Sigmoid colon (tissue), 7 donors: Measurements from ENCODE around the gene IRS2. TPM values are rescaled to one million over a fixed set of nuclear protein-coding genes. Genes with fewer than 3 reads are reported as not detected.

Experiments
- DNase-seq: peaks from one replicate; pipeline ENCODE4 v3.0.0-alpha.2; 2019
- H3K27ac ChIP-seq, 4 donors: fragments of 200-600 bp; sonication (generic); one replicate each; pipeline ENCODE4 v1.5.1; 2016 to 2019; ENCODE audit warnings: mild to moderate bottlenecking in 1 of 4
- H3K27me3 ChIP-seq, 3 donors: fragments of 200-600 bp; sonication (generic); one replicate each; pipeline ENCODE4 v1.5.1; 2019; ENCODE audit warnings: mild to moderate bottlenecking in 1 of 3
- H3K36me3 ChIP-seq, 4 donors: fragments of 200-600 bp; sonication (generic); one replicate each; pipeline ENCODE4 v1.5.1; 2016 to 2019
- H3K4me1 ChIP-seq, 4 donors: fragments of 200-600 bp; sonication (generic); one replicate each; pipeline ENCODE4 v1.5.1; 2017 to 2019
- H3K4me3 ChIP-seq, 4 donors: fragments of 200-600 bp; sonication (generic); one replicate each; pipeline ENCODE4 v1.5.1; 2017 to 2019; ENCODE audit warnings: mild to moderate bottlenecking in 2 of 4, moderate library complexity in 1 of 4
- H3K9me3 ChIP-seq, 4 donors: fragments of 200-600 bp in 3 of 4; sonication (generic) in 3 of 4; one replicate each; pipeline versions ENCODE4 v1.5.1 to v1.6.1; 2013 to 2019
- EP300 ChIP-seq, 4 donors: sonication (generic); formaldehyde crosslinking; IDR thresholded peaks; one replicate each; pipeline ENCODE4 v1.6.1; 2017; ENCODE audit warnings: antibody characterized with exemption in 4 of 4
- POLR2A ChIP-seq, 2 donors: fragments of 450-650 bp; IDR thresholded peaks; one replicate each; pipeline ENCODE4 v1.6.1; 2016; ENCODE audit warnings: antibody characterized with exemption in 2 of 2, mild to moderate bottlenecking in 2 of 2, moderate library complexity in 2 of 2
- POLR2AphosphoS5 ChIP-seq, 4 donors: sonication (generic); formaldehyde crosslinking; IDR thresholded peaks; one replicate each; pipeline ENCODE4 v1.6.1; 2017; ENCODE audit warnings: antibody characterized with exemption in 4 of 4
- WGBS, 2 donors: extraction: QIAGEN DNeasy Blood & Tissue Kit; methylation state at CpG; one replicate each; pipeline ENCODE4 v1.1.7; 2013; 5-methylcytosine and 5-hydroxymethylcytosine counted together
- intact Hi-C: fragments of 100-400 bp; cut with DNase I; formaldehyde crosslinking; loops from one replicate; pipeline ENCODE4 v1.15.1; 2023
- polyA plus RNA-seq, 3 donors: library from polyadenylated mRNA; stranded (reverse); fragments of 200-250 nt; gene quantifications; one replicate each; pipeline ENCODE4 v1.2.3, GENCODE V29; 2013
- total RNA-seq, 4 donors: library from RNA; depleted of rRNA; stranded (reverse); fragments of >200 nt; gene quantifications; one replicate each; pipeline ENCODE4 v1.1.0, GENCODE V29; 2016
- TF ChIP-seq, protein P1 (sequence below), 4 experiments: fragments of 450-650 bp in 3 of 4; fragments of 200-600 bp in 1 of 4; IDR thresholded peaks; one replicate each; pipeline ENCODE4 v1.5.1; 2016 to 2019; ENCODE audit warnings: antibody characterized with exemption in 4 of 4, mild to moderate bottlenecking in 3 of 4, moderate library complexity in 2 of 4
- donor health status: healthy with polysubstance abuse.
- donor health status: Bipolar disorder and iron deficiency.
- donor health status: healthy.

The IRS2 gene
- total and polyA plus RNA-seq, 7 donors, result 3.6 to 21.9 (median 15.3) TPM

GRCh38 chr13:109719962-109720646 is 66.3 kb downstream of the IRS2 start:
- TF ChIP-seq, protein P1, sequence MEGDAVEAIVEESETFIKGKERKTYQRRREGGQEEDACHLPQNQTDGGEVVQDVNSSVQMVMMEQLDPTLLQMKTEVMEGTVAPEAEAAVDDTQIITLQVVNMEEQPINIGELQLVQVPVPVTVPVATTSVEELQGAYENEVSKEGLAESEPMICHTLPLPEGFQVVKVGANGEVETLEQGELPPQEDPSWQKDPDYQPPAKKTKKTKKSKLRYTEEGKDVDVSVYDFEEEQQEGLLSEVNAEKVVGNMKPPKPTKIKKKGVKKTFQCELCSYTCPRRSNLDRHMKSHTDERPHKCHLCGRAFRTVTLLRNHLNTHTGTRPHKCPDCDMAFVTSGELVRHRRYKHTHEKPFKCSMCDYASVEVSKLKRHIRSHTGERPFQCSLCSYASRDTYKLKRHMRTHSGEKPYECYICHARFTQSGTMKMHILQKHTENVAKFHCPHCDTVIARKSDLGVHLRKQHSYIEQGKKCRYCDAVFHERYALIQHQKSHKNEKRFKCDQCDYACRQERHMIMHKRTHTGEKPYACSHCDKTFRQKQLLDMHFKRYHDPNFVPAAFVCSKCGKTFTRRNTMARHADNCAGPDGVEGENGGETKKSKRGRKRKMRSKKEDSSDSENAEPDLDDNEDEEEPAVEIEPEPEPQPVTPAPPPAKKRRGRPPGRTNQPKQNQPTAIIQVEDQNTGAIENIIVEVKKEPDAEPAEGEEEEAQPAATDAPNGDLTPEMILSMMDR (IDR thresholded peaks at IDR 0.05), result no peak
- TF ChIP-seq POLR2AphosphoS5 (IDR thresholded peaks at IDR 0.05) (no peak), EP300 (IDR thresholded peaks at IDR 0.05) (no peak), POLR2A (IDR thresholded peaks at IDR 0.05) (no peak)
- Histone ChIP-seq H3K4me1 (no peaks in the 10 kb centered on the region), H3K4me3 (no peak overlapping the region), H3K27me3 (no peaks in the 10 kb centered on the region), H3K36me3 (no peaks in the 10 kb centered on the region), H3K9me3 (no peaks in the 10 kb centered on the region), H3K27ac (no peak overlapping the region)
- 56 to 64% methylated on average over 7 of the region's 7 CpGs for WGBS, 2 donors
- no peak for DNase-seq
- intact Hi-C loops, result no loop called here

- intact Hi-C loops, result no loop called here
- Histone ChIP-seq H3K36me3 (no peaks in the 10 kb centered on the region), H3K27me3 (no peaks in the 10 kb centered on the region)
Observed at GRCh38 chr13:109718726-109719125, 67.7 kb downstream of the IRS2 start.

DNA sequence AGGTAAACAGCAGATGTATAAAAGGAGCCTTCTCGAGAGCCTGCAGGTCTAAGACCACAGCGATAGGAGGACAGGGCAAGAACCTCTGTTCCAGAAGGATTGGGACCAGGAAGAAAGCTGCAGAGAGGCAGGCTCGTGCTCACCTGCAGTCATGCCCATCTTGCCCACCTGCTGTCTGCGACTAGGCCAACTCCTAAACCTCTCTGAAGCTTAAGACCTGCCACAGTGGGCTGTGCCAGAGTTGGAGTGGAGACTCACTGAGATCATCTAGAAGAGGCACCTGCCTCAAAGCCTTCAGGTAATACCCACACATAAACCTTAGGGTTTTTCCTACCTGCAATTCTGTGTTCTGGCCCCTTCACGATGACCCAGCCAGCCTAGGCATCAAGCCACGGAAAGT is 68.7 kb downstream of the IRS2 start:
- no peaks in the 10 kb centered on the region for H3K36me3 ChIP-seq
- DNase-seq, result no peak
- no peak overlapping the region for H3K27ac ChIP-seq
- H3K4me1 ChIP-seq, result no peaks in the 10 kb centered on the region
- H3K27me3 ChIP-seq, result no peaks in the 10 kb centered on the region
- no peak overlapping the region for H3K4me3 ChIP-seq
- intact Hi-C loops, result no loop called here
- WGBS, 2 donors, result 93 to 94% methylated on average over 6 of the region's 6 CpGs
- TF ChIP-seq, protein P1 (IDR thresholded peaks at IDR 0.05), result no peak
- no peak for TF ChIP-seq POLR2A (IDR thresholded peaks at IDR 0.05)
- TF ChIP-seq POLR2AphosphoS5 (IDR thresholded peaks at IDR 0.05), result no peak
- no peak for TF ChIP-seq EP300 (IDR thresholded peaks at IDR 0.05)
- H3K9me3 ChIP-seq, result no peaks in the 10 kb centered on the region

More at GRCh38 chr13:109718726-109719125, 67.7 kb downstream of the IRS2 start:
- DNase-seq, result no peak
- Histone ChIP-seq H3K9me3 (no peaks in the 10 kb centered on the region), H3K27ac (no peak overlapping the region), H3K4me3 (no peak overlapping the region), H3K4me1 (no peaks in the 10 kb centered on the region)
- TF ChIP-seq EP300 (IDR thresholded peaks at IDR 0.05) (no peak), POLR2A (IDR thresholded peaks at IDR 0.05) (no peak), POLR2AphosphoS5 (IDR thresholded peaks at IDR 0.05) (no peak)
- TF ChIP-seq, protein P1 (IDR thresholded peaks at IDR 0.05), result no peak

DNA sequence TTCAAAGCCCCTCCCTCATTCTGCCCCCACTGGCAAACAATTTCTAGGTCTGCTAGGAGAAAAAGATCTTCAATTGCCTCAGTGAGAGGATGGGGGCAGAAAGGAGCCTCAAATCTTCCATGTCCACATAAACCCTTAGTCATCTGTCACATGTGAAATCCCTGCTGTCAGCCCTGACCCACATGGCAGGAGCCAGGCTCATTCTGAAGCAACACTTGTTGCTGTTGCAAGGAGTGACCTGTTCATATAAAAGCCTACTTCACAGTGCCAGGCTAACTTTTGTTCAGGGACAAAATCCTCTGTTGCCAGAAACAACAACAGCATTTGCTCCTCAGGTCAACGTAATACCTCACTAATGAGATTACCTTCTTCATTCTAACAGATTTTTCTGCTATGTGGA is 70.5 kb downstream of the IRS2 start:
- Histone ChIP-seq H3K4me3 (no peak overlapping the region), H3K9me3 (no peaks in the 10 kb centered on the region), H3K4me1 (no peaks in the 10 kb centered on the region), H3K36me3 (no peaks in the 10 kb centered on the region), H3K27me3 (no peaks in the 10 kb centered on the region), H3K27ac (no peak overlapping the region)
- TF ChIP-seq EP300 (IDR thresholded peaks at IDR 0.05), result no peak
- no peak for TF ChIP-seq POLR2A (IDR thresholded peaks at IDR 0.05)
- TF ChIP-seq, protein P1 (IDR thresholded peaks at IDR 0.05), result no peak
- peak in 1 of 4 donors; percentile 24 for TF ChIP-seq POLR2AphosphoS5 (IDR thresholded peaks at IDR 0.05)
- intact Hi-C loops, result no loop called here
- DNase-seq, result no peak
- 93% methylated on average over 1 of the region's 1 CpG for WGBS, 2 donors

- Histone ChIP-seq H3K27ac (no peak overlapping the region), H3K27me3 (no peaks in the 10 kb centered on the region), H3K4me3 (no peak overlapping the region), H3K36me3 (no peaks in the 10 kb centered on the region), H3K9me3 (no peaks in the 10 kb centered on the region), H3K4me1 (no peaks in the 10 kb centered on the region)
- WGBS, 2 donors, result 79 to 88% methylated on average over 4 of the region's 4 CpGs
- no peak for TF ChIP-seq POLR2A (IDR thresholded peaks at IDR 0.05)
- TF ChIP-seq, protein P1 (IDR thresholded peaks at IDR 0.05), result no peak
- TF ChIP-seq EP300 (IDR thresholded peaks at IDR 0.05), result no peak
- TF ChIP-seq POLR2AphosphoS5 (IDR thresholded peaks at IDR 0.05), result no peak
- intact Hi-C loops, result no loop called here
- no peak for DNase-seq
Observed at GRCh38 chr13:109713681-109714080, 72.7 kb downstream of the IRS2 start.
